HG03439 (cell line): ENCODE data around the gene SPRY2.

Source experiments
- ATAC-seq: cut with Tn5 transposase; IDR thresholded peaks from one replicate; pipeline ENCODE4 v1.9.1; 2021; ENCODE audit warnings: mild to moderate bottlenecking, moderate library complexity; ENCODE audit not compliant: unreplicated experiment

SPRY2 gene

DNA sequence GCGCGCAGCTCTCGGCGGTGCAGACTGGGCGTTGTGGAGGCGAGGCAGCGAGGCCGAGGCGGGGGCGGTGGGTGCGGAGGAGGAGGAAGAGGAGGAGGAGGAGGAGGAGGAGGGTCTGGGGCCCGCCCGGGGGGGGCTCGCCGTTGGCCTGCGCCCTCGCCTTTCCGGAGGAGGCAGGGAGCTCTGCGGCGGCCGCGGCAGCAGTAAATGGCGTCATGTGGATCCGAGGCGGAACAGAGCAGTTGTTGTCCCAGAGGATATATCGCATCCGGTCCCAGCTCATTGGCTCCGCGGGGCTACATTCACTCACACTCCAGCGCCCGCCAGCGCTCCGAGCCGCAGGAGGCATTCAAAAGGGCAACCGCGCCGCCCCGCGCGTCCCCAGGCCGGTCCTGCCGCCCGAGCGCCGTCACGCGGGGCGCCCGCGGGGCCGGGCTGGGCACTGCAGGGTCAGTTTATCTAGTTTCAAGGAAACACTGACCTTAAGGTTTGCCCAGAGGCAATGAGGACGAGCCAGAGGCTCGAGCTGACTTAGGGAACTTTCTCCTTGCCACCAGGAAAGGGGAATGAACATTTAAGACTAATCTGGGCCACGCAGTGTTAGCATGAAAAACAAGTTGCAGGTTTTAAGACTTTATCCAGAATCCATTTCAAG is at the start of gene SPRY2:
Gene SPRY2 (minus strand): TSS at position 26 of the 655 bp plus-strand sequence. CDS start 3,421 bp downstream, outside the sequence.
- ATAC-seq, result peak; percentile 42

GRCh38 chr13:80390338-80390737 is 49.4 kb upstream of the SPRY2 start:
- no peak for ATAC-seq

GRCh38 chr13:80389073-80390038 is 48.4 kb upstream of the SPRY2 start:
- no peak for ATAC-seq

GRCh38 chr13:80388506-80388905 is 47.6 kb upstream of the SPRY2 start:
- no peak for ATAC-seq

DNA sequence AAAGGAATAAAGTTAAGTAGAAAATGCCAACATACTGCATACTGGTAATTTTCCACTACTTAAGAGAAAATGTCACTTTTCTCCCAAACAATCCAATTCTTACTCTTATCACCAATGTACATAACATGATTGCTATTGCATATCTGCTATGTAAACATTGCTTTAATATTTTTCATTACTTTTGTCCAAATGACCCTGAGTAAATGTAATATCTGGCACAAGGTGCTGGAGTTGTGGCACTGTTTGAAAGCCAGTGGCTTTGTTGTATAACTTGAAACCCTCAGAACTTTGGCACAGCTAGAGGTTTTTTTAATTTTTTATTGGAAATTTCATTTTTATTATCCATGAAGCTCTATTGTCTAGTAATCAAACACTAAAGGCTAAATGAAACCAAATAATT is 45.7 kb upstream of the SPRY2 start:
- ATAC-seq, result no peak

- ATAC-seq, result no peak
Measured at GRCh38 chr13:80386002-80386401, 45.1 kb upstream of the SPRY2 start.

DNA sequence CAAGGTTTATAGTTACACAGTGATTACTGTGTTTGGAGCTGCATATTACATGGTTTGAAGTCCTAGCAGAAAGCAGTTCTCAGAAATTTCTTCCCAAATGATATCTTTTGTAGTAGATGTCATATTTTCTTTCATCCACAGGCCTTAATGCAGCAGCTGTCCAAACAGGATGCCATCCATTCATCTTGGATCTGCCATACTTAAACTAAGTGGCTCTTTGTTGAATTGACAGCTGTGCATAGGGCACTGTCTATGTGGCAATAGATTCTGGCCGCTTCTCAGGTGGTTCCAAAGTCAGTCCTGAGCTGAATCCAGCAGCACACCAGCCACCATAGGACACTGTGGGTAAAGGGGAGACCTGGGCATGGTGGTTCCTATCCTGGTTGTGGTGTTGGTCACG is 41.6 kb upstream of the SPRY2 start:
- no peak for ATAC-seq

DNA sequence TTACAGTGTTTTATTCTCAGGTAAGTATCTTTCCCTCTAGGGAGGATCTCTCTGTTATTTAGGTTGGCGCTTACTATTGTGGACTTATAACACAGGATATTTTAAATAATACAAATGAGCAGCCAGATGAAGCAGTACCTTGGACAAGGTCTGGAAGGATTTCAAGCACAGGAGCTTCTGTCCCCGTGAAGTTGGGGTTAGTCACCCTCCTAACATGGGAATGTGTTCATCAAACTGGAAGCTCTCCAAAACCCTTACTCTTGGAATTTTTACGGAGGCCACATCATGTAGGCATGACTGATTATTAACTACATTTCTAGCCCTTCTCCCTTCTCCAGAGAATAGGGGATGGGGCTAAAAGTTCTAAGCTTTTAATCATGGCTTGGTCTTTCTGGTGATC is 38.3 kb upstream of the SPRY2 start:
- ATAC-seq, result no peak

DNA sequence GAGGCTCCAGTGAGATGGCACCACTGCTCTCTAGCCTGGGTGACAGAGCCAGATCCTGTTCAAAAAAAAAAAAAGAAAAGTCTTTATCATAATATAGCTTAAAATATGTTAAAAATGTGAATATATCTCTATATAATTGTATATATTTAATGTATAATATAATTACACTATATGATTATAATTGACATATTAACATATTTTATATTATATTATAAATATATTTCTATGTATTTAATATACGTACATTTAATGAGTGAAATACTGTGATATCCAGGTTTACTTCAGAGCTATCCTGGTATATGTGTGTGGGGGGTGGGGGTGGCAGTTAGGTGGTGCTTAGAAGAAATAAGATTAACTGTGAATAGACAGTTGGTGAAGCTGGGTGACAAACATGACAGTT is 35.6 kb upstream of the SPRY2 start:
- ATAC-seq, result no peak

DNA sequence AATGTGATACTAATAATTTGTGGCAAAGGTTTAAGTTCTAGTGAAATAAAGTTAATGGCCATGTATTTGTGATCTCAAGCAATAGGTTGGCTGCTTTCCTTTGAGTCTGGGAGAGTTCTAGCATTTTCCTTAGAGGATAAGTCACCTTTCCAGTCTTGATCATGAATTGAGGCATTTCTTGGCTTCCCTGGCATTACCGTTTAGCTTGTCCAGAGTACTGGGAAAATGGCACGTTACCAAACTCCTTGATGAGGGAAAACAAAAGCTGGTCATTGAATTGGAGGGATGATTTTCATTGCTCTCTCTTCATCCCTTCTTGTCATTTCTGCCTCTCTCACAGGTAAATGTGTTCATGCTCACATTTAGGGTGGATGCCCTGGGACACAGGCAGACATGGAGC is 34.0 kb upstream of the SPRY2 start:
- ATAC-seq, result no peak

DNA sequence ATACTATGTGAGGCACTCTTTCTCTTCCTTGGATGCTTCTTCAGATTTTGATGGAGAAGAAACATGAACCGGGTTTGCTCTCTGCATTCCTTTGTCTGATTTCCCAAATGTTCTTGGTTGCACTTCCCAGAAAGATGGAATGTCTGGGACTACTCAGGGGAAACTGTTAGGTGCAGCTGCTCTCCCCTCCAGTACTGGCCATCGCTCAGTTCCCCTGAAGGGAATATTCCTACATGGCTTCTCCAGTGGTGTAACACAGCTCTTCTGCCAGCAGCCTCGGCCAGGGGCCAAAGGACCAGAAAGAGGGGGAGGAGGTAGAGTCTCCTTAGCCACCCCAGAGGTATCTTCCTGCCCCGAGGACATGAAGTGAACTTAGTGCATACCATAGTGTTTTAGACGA is 33.5 kb upstream of the SPRY2 start:
- ATAC-seq, result no peak

DNA sequence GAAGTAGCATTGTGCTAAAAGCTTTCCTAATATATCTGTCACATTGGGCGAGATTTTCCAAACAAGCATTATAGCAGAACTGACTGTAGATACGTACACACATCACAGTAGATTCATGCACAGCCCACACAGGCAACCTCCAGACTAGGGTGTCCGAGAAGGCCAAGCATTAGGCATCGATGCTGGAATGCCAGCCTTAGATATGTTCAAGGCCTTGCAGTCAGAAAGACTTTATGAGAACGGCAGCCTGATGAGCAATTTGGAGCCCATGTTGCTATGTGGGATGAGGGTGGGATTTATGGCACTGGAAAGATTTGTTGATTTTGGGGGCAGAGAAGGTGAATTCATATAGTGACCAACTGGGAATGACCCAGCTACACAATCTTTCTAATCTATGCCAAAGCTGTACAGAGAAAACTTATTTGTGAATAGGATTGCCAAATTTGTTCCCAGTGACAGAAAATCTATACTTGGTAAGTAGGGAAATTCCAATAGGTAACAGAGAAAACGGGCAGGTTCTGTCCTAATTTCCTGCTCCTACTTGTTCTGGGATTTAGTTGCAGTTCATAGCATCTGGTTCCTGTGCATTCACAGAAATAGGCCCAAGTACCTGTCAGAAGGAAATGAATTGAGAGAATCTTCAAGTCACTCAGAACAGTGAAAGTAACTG is 31.0 kb upstream of the SPRY2 start:
- no peak for ATAC-seq

GRCh38 chr13:80367473-80367872 is 26.5 kb upstream of the SPRY2 start:
- no peak for ATAC-seq

- no peak for ATAC-seq
Measured at GRCh38 chr13:80363890-80364503, 23.1 kb upstream of the SPRY2 start.

DNA sequence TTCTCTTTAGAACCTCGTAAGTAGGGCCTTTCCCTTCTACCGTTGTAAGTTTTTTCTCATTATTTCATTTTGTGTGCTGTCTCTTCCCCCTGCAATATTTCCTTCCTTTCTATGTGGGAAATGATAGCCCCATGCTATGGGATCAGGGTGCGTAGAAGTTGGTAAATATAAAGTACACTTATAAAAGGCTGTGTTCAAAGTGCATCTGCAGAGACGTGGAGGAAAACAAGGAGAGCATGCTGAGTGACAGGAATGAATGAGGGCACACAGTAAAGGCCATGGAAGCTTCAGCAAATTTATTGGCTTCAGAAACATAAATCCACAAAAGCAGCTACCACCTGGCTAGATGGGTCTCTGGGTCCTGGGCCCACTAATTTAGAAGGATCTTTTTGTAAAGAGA is 21.6 kb upstream of the SPRY2 start:
- no peak for ATAC-seq

- ATAC-seq, result peak; percentile 70
Measured at GRCh38 chr13:80361883-80362327, 21.0 kb upstream of the SPRY2 start.

DNA sequence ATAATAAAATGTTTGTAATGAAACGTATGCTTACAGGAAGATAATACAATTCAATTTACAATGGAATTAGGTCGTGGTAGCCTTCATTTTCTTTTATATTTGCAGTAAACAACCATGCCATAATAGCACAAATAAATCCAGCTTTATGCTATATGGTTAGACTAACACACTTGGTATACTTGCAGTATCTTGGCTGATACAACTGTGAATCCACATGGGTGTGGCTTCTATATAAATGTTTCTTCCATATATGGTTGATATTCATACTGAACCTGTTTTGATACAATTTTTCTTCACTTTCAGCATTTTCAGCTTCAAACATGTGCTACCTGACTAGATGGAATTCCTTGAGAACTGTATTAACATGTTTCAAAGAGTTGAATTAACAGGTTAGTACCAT is 20.4 kb upstream of the SPRY2 start:
- no peak for ATAC-seq

DNA sequence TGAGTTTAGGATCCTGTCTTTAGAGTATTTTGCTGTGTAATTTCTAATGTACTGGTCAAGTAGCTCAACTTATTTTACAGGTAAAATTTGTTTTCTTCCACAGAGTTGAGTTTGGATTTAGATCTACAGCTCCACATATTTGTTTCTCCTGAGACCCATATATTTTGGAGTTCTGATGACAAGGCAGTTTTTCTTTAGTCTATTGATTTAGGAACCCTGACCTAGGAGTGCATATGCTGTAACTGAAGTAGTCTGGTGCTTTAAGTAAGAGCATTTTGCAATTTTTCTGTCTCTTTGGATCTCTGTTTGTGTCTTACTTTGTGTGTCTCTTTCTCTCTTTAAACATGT is 19.5 kb upstream of the SPRY2 start:
- ATAC-seq, result no peak

GRCh38 chr13:80359778-80360452 is 19.0 kb upstream of the SPRY2 start:
- ATAC-seq, result no peak

DNA sequence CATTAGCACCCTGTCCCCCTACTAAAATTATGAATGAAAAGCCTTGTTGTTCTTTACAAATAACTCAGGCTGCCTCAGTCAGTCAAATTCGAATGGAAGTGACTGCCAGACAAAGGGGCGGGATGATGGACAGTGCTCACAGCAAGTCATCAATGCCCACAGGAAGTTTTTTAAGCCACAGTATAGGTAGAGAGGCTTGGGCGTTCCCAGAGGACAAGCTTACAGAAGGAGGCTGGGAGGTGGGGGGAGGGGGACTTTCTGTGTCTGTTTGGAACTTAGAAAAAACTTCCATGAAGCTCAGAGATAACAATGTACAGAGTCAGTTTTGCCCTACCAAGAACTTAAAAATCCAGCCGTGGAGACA is 18.5 kb upstream of the SPRY2 start:
- ATAC-seq, result no peak
